ENCODE data around the gene UVSSA. TPM values are rescaled to one million over a fixed set of nuclear protein-coding genes. Genes with fewer than 3 reads are reported as not detected.

UVSSA gene
- total and polyA plus RNA-seq, 9 donors = 3.8 to 24.7 (median 15.6) TPM

GRCh38 chr4:1316537-1317168, 30.4 kb upstream of the UVSSA start:
- peaks cover 3% of the 10 kb centered on the region for H3K36me3 ChIP-seq
- TF ChIP-seq CTCF (IDR thresholded peaks at IDR 0.05) (no peak), EP300 (IDR thresholded peaks at IDR 0.05) (no peak), POLR2A (IDR thresholded peaks at IDR 0.05) (no peak)
- H3K27ac ChIP-seq = no peak overlapping the region
- no peak for DNase-seq
- no peak overlapping the region for H3K4me3 ChIP-seq
- H3K4me1 ChIP-seq (ENCODE audit: insufficient read depth) = peaks cover 3% of the 10 kb centered on the region
- no peaks in the 10 kb centered on the region for H3K9me3 ChIP-seq
- no peaks in the 10 kb centered on the region for H3K27me3 ChIP-seq
- WGBS, 3 donors = 79 to 87% (median 84%) methylated on average over 14 to 16 of the region's 16 CpGs
- intact Hi-C loops (cut with DNase I) = no loop called here

GRCh38 chr4:1317177-1318045, 29.6 kb upstream of the UVSSA start:
- intact Hi-C loops (cut with DNase I) = no loop called here
- 91 to 96% (median 92%) methylated on average over 24 to 29 of the region's 29 CpGs for WGBS, 3 donors
- no peak for TF ChIP-seq POLR2A (IDR thresholded peaks at IDR 0.05)
- TF ChIP-seq EP300 (IDR thresholded peaks at IDR 0.05) = no peak
- no peak for TF ChIP-seq CTCF (IDR thresholded peaks at IDR 0.05)
- Histone ChIP-seq H3K4me3 (no peak overlapping the region), H3K36me3 (peaks cover 3% of the 10 kb centered on the region), H3K9me3 (no peaks in the 10 kb centered on the region), H3K27me3 (no peaks in the 10 kb centered on the region), H3K4me1 (ENCODE audit: insufficient read depth) (no peaks in the 10 kb centered on the region), H3K27ac (no peak overlapping the region)
- no peak for DNase-seq

- Histone ChIP-seq H3K4me3 (no peak overlapping the region), H3K27me3 (no peaks in the 10 kb centered on the region), H3K27ac (no peak overlapping the region), H3K4me1 (ENCODE audit: insufficient read depth) (no peaks in the 10 kb centered on the region), H3K36me3 (peaks cover 3% of the 10 kb centered on the region), H3K9me3 (no peaks in the 10 kb centered on the region)
- intact Hi-C loops (cut with DNase I) = no loop called here
- no peak for DNase-seq
- TF ChIP-seq POLR2A (IDR thresholded peaks at IDR 0.05) = no peak
- no peak for TF ChIP-seq EP300 (IDR thresholded peaks at IDR 0.05)
- TF ChIP-seq CTCF (IDR thresholded peaks at IDR 0.05) = no peak
- WGBS, 3 donors = 95 to 97% (median 96%) methylated on average over 13 of the region's 13 CpGs
Measured at GRCh38 chr4:1318046-1318375, 29.0 kb upstream of the UVSSA start.

- 87 to 91% (median 88%) methylated on average over 18 of the region's 18 CpGs for WGBS, 3 donors
- no peak for TF ChIP-seq CTCF (IDR thresholded peaks at IDR 0.05)
- no peak for TF ChIP-seq POLR2A (IDR thresholded peaks at IDR 0.05)
- no peak for TF ChIP-seq EP300 (IDR thresholded peaks at IDR 0.05)
- H3K27me3 ChIP-seq = no peaks in the 10 kb centered on the region
- peak in 1 of 5 donors; percentile 5 for DNase-seq
- no peak overlapping the region for H3K27ac ChIP-seq
- no peaks in the 10 kb centered on the region for H3K4me1 ChIP-seq (ENCODE audit: insufficient read depth)
- H3K9me3 ChIP-seq = no peaks in the 10 kb centered on the region
- intact Hi-C loops (cut with DNase I) = no loop called here
- no peak overlapping the region for H3K4me3 ChIP-seq
- H3K36me3 ChIP-seq = peaks cover 3% of the 10 kb centered on the region
Measured at GRCh38 chr4:1318488-1319213, 28.4 kb upstream of the UVSSA start.

Measured in ovary (tissue), 9 donors.